GM23338 (cell line): Measurements from ENCODE around the gene KRTAP13-4.

Experiments
- CREB1 ChIP-seq: fragments of 250-450 bp; sonication (Bioruptor Pico); IDR thresholded peaks from 2 replicates; pipeline ENCODE4 v1.5.0; 2020; ENCODE audit warnings: low read depth, mild to moderate bottlenecking, moderate library complexity
- ETS1 ChIP-seq: IDR thresholded peaks from 2 replicates; pipeline ENCODE4 v1.6.1; 2016; ENCODE audit warnings: antibody characterized with exemption
- EZH2 ChIP-seq: fragments of 200-600 bp; sonication (generic); IDR thresholded peaks from one replicate; pipeline ENCODE4 v1.8.0; 2017; ENCODE audit warnings: antibody characterized with exemption, mild to moderate bottlenecking, low read depth; ENCODE audit not compliant: unreplicated experiment
- EZH2phosphoT487 ChIP-seq: fragments of 200-600 bp; sonication (generic); IDR thresholded peaks from one replicate; pipeline ENCODE4 v1.8.1; 2018; ENCODE audit warnings: antibody characterized with exemption; ENCODE audit not compliant: unreplicated experiment
- JUNB ChIP-seq: IDR thresholded peaks from one replicate; pipeline ENCODE4 v1.6.1; 2016; ENCODE audit warnings: antibody characterized with exemption; ENCODE audit not compliant: unreplicated experiment
- NANOG ChIP-seq: IDR thresholded peaks from 2 replicates; pipeline ENCODE4 v1.6.1; 2016; ENCODE audit warnings: antibody characterized with exemption, borderline replicate concordance
- POLR2AphosphoS5 ChIP-seq: IDR thresholded peaks from 2 replicates; pipeline ENCODE4 v1.6.1; 2016; ENCODE audit warnings: antibody characterized with exemption, low read depth
- REST ChIP-seq: IDR thresholded peaks from one replicate; pipeline ENCODE4 v1.6.1; 2018; ENCODE audit warnings: antibody characterized with exemption; ENCODE audit not compliant: unreplicated experiment
- STAT1 ChIP-seq: IDR thresholded peaks from one replicate; pipeline ENCODE4 v1.6.1; 2016; ENCODE audit warnings: antibody characterized with exemption; ENCODE audit not compliant: unreplicated experiment
- ZNF114 ChIP-seq: fragments of 250-450 bp; sonication (Bioruptor Pico); IDR thresholded peaks from 2 replicates; pipeline ENCODE4 v1.5.0; 2020; ENCODE audit warnings: mild to moderate bottlenecking, moderate library complexity
- ZNF331 ChIP-seq: fragments of 250-450 bp; sonication (Bioruptor Pico); IDR thresholded peaks from 2 replicates; pipeline ENCODE4 v1.5.0; 2020; ENCODE audit warnings: low read depth, mild to moderate bottlenecking, moderate library complexity
- TF ChIP-seq, protein P1 (sequence below), 2 experiments: fragments of 200-600 bp in 1 of 2; sonication (generic) in 1 of 2; conservative IDR thresholded peaks; 2 replicates each; pipeline versions ENCODE4 v1.5.1 to v1.6.1; 2016 to 2017; ENCODE audit warnings: antibody characterized with exemption in 2 of 2, low read depth in 2 of 2, mild to moderate bottlenecking in 2 of 2, moderate library complexity in 1 of 2
- TF ChIP-seq, protein P2 (sequence below): fragments of 250-450 bp; sonication (Bioruptor Pico); IDR thresholded peaks from 2 replicates; pipeline ENCODE4 v1.5.0; 2020; ENCODE audit warnings: mild to moderate bottlenecking, moderate library complexity

DNA sequence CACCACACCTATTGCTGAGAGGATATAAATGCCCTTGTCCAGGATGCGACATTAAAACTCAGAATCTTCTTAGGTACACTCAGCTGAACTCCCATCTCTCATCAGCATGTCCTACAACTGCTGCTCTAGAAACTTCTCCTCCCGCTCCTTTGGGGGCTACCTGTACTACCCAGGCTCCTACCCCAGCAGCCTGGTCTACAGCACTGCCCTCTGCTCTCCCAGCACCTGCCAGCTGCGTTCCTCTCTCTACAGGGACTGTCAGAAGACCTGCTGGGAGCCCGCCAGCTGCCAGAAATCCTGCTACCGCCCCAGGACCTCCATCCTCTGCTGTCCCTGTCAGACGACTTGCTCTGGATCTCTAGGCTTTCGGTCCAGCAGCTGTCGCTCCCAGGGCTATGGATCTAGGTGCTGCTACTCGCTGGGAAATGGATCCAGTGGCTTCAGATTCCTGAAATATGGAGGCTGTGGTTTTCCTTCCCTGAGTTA lies at the start of gene KRTAP13-4:
- TF ChIP-seq, protein P1, sequence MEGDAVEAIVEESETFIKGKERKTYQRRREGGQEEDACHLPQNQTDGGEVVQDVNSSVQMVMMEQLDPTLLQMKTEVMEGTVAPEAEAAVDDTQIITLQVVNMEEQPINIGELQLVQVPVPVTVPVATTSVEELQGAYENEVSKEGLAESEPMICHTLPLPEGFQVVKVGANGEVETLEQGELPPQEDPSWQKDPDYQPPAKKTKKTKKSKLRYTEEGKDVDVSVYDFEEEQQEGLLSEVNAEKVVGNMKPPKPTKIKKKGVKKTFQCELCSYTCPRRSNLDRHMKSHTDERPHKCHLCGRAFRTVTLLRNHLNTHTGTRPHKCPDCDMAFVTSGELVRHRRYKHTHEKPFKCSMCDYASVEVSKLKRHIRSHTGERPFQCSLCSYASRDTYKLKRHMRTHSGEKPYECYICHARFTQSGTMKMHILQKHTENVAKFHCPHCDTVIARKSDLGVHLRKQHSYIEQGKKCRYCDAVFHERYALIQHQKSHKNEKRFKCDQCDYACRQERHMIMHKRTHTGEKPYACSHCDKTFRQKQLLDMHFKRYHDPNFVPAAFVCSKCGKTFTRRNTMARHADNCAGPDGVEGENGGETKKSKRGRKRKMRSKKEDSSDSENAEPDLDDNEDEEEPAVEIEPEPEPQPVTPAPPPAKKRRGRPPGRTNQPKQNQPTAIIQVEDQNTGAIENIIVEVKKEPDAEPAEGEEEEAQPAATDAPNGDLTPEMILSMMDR (conservative IDR thresholded peaks at IDR 0.05; ENCODE audit: low read depth in 2 of 2), result no peak
- TF ChIP-seq CREB1 (CRISPR knock-in tag) (no peak), POLR2AphosphoS5 (no peak), EZH2 (no peak), REST (no peak), EZH2phosphoT487 (no peak), JUNB (no peak), ZNF114 (CRISPR knock-in tag) (no peak), STAT1 (no peak), ETS1 (no peak), NANOG (no peak), ZNF331 (CRISPR knock-in tag) (no peak)
- TF ChIP-seq, protein P2, sequence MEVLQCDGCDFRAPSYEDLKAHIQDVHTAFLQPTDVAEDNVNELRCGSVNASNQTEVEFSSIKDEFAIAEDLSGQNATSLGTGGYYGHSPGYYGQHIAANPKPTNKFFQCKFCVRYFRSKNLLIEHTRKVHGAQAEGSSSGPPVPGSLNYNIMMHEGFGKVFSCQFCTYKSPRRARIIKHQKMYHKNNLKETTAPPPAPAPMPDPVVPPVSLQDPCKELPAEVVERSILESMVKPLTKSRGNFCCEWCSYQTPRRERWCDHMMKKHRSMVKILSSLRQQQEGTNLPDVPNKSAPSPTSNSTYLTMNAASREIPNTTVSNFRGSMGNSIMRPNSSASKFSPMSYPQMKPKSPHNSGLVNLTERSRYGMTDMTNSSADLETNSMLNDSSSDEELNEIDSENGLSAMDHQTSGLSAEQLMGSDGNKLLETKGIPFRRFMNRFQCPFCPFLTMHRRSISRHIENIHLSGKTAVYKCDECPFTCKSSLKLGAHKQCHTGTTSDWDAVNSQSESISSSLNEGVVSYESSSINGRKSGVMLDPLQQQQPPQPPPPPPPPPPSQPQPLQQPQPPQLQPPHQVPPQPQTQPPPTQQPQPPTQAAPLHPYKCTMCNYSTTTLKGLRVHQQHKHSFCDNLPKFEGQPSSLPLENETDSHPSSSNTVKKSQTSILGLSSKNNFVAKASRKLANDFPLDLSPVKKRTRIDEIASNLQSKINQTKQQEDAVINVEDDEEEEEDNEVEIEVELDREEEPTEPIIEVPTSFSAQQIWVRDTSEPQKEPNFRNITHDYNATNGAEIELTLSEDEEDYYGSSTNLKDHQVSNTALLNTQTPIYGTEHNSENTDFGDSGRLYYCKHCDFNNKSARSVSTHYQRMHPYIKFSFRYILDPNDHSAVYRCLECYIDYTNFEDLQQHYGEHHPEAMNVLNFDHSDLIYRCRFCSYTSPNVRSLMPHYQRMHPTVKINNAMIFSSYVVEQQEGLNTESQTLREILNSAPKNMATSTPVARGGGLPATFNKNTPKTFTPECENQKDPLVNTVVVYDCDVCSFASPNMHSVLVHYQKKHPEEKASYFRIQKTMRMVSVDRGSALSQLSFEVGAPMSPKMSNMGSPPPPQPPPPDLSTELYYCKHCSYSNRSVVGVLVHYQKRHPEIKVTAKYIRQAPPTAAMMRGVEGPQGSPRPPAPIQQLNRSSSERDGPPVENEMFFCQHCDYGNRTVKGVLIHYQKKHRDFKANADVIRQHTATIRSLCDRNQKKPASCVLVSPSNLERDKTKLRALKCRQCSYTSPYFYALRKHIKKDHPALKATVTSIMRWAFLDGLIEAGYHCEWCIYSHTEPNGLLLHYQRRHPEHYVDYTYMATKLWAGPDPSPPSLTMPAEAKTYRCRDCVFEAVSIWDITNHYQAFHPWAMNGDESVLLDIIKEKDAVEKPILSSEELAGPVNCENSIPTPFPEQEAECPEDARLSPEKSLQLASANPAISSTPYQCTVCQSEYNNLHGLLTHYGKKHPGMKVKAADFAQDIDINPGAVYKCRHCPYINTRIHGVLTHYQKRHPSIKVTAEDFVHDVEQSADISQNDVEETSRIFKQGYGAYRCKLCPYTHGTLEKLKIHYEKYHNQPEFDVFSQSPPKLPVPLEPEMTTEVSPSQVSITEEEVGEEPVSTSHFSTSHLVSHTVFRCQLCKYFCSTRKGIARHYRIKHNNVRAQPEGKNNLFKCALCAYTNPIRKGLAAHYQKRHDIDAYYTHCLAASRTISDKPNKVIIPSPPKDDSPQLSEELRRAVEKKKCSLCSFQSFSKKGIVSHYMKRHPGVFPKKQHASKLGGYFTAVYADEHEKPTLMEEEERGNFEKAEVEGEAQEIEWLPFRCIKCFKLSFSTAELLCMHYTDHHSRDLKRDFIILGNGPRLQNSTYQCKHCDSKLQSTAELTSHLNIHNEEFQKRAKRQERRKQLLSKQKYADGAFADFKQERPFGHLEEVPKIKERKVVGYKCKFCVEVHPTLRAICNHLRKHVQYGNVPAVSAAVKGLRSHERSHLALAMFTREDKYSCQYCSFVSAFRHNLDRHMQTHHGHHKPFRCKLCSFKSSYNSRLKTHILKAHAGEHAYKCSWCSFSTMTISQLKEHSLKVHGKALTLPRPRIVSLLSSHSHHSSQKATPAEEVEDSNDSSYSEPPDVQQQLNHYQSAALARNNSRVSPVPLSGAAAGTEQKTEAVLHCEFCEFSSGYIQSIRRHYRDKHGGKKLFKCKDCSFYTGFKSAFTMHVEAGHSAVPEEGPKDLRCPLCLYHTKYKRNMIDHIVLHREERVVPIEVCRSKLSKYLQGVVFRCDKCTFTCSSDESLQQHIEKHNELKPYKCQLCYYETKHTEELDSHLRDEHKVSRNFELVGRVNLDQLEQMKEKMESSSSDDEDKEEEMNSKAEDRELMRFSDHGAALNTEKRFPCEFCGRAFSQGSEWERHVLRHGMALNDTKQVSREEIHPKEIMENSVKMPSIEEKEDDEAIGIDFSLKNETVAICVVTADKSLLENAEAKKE (CRISPR knock-in tag), result no peak
